Glomerular visceral epithelial cell (primary cell): Measurements from ENCODE around the gene HOXA5.

Experiments
- DNase-seq: peaks from one replicate; pipeline ENCODE4 v3.0.0-alpha.2; 2016; ENCODE audit errors: extremely low spot score

The HOXA5 gene

DNA sequence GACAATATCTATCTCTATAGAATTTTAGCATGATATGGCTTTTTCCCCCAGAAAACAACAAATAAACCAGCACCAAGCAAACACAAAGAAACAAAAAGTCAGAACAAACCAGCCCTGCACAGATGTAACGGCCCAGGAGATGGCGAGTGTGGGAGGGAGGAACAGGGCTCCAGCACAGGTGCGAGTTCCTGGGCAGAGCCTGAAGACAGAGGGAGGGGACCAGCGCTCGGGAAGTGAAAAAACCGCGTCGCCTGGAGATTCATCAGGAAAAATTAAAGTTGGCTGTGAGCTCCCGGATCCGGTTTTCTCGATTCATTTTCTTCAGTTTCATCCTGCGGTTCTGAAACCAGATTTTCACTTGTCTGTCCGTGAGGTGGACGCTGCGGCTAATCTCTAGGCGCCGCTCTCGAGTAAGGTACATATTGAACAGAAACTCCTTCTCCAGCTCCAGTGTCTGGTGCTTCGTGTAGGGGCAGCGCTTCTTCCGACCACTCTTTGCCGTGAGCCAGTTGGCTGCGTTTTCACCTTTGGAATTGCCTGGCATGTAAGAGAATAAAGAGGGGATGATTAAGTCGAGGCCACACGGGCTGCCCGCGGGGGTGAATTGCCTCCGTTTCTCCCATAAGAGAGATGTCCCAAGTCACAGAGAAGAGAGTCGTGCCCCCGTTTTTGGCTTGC, 28.3 kb upstream of the HOXA5 start:
- DNase-seq, result peak; percentile 48

DNA sequence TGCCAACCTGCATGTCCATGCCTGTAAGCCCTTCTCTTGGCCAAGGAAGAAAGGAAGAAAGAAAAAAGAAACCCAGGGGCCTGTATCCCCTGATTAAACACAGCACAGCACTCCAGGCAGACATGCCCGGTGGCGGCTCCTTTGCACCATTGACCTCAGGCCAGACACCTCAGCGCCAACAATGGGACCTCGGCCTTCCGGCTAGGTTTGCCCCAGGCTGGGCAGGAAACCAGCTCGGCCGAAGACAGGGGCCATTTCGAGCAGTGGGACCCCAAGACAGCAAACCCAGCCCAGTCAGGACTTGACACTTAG, 27.8 kb upstream of the HOXA5 start:
- peak; percentile 58 for DNase-seq

GRCh38 chr7:27170426-27171324, 27.2 kb upstream of the HOXA5 start:
- DNase-seq, result no peak

DNA sequence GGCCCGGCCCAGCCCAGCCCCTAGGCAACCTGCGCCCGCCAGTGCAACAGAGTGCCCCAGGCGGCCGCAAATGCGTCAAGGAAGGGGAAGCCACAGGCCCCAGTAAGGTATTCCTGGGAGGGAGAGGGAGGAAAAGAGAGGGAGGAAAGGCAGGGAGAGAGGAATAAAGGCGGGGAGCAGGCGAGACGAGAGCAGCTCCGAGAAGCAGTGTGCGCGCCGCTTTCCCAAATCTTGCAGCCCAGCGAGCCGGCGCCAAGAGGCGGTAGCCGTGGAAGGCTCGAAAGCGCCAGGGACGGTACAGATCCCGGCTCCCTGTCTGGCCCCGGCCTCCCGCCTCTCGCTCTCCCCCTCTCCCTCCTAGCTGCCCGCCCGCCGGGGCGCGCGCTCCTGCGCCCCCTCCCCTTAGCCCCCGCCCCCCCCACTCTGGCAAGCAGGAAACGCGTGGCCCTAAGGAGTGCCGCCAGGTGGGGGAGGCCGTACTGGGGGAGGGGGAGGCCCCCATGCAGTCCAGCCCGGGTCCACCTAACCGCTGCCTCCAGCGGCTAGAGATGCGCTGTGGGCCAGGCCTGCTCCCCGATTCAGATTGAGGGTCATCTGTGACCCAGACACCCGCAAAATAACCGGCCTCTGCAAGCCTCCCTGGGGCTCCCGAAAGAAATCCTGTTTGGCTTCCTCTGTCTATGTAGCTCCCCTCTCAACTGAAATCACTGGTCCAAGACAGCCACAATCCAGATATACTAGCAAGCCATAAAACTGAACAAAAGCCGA, 26.4 kb upstream of the HOXA5 start:
- DNase-seq, result peak; percentile 77

GRCh38 chr7:27168265-27168947, 24.9 kb upstream of the HOXA5 start:
- DNase-seq, result peak; percentile 60

GRCh38 chr7:27167916-27168264, 24.4 kb upstream of the HOXA5 start:
- DNase-seq, result peak; percentile 33

DNA sequence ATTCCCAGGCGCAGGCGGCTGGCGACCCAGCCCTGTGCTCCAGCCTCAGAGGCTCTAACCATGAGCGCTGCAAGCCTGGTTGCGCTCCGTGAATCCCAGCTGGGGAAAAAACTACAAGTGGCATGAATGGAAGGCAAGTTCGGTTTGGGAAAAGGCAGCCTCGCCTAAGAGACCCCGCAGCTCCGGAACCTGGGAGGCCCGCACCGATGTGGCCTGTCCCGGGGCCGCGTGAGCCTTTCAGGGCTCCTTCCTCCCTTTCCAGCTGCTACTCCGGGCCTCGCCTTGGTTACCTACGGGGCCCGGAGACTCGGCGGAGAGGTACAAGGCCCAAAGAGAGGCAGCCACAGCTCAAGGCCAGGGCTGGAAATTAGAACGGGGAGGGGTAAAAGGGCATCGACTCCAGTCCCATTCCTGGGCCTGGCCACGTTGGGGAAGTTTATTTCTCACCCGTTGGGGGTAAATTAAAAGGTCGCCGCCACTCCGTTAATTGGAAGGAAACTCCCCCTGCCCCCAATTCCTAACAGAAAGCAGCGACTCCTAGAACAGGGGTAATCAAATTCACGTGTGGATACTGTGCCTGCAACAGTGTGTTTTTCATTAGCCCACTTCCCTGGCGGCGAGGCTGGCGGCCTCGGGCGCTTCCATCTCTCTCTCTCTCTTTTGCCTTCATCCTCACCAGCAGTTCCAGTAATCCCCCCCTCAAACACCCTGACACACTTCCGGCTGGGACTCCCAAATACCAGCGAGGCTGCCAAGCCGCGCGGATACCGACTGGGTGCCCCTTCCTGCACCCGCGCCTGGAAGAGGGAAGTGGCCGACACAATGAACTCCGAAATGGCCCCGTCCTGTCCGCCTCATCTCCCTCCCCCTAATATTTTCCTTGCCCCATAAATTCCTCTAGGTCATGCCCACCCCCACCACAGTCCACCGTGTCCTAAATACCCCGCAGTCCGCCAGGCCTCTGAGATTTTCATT, 23.3 kb upstream of the HOXA5 start:
- peak; percentile 84 for DNase-seq

GRCh38 chr7:27165996-27166530, 22.6 kb upstream of the HOXA5 start:
- peak; percentile 33 for DNase-seq

- peak; percentile 94 for DNase-seq
Measured at GRCh38 chr7:27165089-27165995, 21.9 kb upstream of the HOXA5 start, which contains the start of gene HOXA9. Gene HOXA9, minus strand, starts transcription at chr7:27165537. Its CDS starts 80 bp downstream, at chr7:27165457.

DNA sequence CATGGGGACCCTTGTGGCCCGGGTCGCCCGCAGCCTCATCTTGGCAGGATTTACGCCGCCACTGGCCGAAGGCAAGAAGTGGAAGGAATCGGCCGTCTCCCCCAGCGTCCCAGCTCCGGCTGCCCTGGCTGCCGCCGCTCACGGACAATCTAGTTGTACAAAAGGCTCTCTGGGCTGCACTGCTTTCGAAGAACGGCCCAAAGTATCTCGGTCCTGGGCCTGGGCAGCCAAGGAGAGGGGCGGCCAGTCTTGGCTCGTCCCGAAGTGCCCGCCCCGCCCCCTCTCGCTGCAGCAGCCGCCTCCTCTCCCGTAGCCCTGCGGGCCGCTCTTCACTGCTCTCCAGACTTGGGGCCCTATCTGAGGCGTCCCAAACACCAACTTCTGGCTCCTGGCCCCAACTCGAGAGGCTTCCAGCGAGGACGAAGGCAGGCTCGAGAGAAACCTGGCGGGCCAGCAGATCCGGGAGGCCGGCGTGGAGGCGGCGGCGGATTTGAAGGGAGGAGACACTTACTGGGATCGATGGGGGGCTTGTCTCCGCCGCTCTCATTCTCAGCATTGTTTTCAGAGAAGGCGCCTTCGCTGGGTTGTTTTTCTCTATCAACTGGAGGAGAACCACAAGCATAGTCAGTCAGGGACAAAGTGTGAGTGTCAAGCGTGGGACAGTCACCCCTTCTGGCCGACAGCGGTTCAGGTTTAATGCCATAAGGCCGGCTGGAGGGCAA, 21.0 kb upstream of the HOXA5 start:
- DNase-seq, result peak; percentile 47

- DNase-seq, result no peak
Measured at GRCh38 chr7:27164045-27164366, 20.5 kb upstream of the HOXA5 start.

DNA sequence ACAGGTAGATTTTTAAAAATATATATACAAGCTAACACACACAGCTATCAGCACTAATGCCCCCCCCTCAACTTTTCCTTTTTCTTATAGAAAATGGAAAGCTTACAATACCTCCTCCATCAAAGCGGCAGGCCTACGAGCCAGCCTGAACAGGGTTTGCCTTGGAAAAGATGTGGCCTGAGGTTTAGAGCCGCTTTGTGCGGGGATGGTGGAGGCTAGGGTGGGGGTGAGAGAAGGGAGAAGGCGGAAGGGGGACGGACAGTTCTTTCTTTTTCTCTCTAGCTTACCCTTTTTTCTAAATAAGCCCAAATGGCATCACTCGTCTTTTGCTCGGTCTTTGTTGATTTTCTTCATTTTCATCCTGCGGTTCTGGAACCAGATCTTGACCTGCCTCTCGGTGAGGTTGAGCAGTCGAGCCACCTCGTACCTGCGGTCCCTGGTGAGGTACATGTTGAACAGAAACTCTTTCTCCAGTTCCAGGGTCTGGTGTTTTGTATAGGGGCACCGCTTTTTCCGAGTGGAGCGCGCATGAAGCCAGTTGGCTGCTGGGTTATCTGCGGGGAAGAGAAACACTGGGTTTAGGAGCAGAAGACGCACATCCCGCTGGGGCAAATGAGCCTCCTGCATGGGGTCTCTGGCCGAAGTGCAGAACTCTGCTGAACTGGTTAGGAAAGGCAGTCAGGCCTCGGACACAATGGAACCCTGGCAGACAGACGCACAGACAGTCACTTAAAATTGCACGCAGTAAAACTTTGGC, 20.0 kb upstream of the HOXA5 start:
- no peak for DNase-seq

DNA sequence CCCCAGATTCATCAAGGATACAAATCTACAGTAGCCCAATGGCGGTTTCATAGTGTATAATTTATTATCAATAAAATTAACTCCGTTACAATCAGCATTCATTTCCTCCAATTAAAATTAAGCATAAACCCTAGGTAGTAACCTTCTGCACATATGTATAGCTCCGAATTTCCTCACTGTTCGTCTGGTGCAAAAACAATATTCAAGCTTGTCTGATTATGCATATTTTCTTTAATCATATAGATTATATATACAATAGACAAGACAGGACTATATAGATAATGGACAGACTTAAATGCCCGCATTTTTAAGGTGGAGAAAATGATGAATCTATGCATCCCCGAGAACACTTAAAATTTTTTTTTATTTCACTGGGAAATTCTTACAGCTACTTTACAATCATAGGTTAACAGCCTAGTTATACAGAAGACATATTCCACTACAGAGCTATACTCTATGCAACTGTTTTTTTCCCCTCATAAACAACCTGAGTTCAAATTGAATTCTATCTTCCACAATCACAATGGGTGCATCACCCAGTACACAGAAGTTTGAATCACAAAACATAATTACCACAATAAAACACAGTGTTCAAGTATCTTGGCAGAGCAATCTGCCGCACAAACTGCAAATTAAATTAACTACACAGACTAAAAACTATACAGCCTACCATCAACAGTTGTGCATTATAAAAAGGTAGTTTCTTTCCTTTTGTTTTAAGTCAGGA, 19.2 kb upstream of the HOXA5 start:
- DNase-seq, result no peak

DNA sequence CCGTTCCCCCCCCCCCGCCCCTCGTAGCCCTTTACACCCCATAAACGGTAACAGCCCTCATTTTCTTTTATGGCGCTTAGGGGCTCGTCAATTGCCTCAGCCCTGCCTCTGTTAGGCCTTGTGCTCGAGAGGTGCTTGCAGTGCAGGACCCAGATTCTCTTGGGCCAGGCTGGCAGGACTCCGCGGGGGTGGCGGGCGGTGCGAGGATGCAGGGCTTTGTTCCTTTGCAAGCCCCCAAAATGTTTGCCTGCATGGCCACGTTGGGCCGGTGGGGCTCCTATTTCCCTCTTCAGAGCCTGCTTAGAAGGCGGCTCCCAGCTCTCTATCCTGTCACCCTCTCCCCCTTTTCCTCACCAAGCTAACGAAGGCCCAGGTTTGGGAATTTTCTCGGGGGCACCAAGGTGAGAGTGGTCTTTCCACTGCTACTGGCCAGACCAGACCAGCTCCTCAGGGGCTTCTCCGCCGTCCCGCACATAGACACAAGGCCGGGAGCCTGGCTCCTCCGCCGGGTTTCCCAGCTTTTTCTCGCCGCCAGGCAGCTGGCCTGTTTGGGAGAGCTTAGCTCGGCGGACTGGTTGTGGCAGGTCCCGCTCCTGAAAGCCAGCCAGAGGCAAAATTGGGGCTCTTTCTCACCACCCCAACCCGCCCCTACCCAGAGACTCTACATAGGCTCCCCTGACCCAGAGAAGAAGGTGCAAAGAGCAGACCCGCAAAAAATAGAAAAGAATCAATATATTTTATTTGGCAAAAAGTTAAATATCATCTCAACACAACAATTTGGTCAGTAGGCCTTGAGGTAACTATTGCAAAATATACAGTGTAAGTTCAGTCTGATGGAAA, 18.5 kb upstream of the HOXA5 start:
- no peak for DNase-seq

DNA sequence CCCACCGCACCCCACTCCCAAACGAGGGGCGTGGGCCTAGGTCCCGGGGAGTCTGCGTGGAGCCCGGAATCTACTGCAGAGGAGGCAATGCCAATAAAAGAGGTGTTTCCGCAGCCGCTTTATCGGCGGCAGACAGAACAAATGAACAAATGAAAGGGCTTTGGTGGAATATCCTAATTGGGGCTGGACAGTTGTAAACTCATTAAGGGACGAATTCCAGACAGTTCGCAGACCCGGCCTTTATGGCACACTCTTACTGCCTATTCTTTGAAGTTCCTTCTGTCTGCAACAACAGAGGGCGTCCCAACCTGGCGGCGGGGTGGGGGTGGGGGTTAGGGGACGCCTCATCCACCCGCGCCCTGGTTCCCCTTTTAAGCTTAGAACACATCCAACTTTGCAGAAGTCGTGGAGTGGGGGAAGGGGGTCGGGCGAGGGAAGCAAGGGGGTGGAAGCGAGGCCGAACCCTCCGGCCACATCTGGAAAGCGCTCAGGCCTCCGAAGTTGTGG, 17.8 kb upstream of the HOXA5 start:
- DNase-seq, result peak; percentile 71

DNA sequence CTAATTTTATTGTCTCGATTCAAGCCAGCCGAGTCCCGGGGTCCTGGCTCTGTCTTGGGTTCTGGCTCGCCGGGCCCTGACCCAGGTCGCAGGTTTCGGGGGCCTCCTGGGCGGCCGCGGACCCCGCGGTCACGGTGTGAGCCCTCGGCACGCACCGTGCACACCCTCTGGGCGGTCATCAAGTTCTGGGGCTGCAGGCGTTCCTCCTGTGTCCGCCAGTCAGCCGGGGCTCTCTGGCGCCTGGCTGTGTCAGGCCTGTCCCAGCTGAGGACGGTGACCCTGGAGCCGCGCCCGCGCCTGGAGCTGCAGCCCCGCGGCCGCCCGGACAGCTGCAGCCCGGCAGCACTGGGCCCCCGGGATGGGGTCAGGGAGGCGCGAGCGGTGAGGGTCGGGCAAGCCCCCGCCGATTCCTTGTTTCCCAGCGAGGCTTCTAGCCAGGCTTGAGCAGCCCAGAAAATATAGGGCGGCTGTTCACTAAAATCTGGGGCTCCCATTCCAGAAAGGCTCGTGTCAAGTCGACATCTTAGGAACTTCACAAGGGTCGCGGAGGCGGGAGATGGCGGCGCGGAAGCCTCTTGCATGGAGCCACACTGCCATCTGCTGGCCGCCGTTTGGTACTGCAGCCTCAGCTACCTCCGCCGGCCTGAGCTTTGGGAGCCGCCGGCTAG, 17.2 kb upstream of the HOXA5 start:
- DNase-seq, result peak; percentile 89
